AG09309 (cell line): ENCODE results near the gene UBE3B.

ENCODE experiments used
- DNase-seq: peaks from one replicate; pipeline ENCODE4 v3.0.0-alpha.2; 2010; ENCODE audit warnings: low read depth
- H3K4me3 ChIP-seq: 2 replicates; pipeline ENCODE4 v1.5.1; 2011; ENCODE audit warnings: mild to moderate bottlenecking, low read depth, low read length, moderate library complexity; ENCODE audit not compliant: control insufficient read depth
- TF ChIP-seq, protein P1 (sequence below): IDR thresholded peaks from 2 replicates; pipeline ENCODE4 v1.5.1; 2011; ENCODE audit warnings: mild to moderate bottlenecking, low read depth, low read length, inconsistent platforms; ENCODE audit not compliant: insufficient read depth, control insufficient read depth; ENCODE audit errors: missing control alignments

UBE3B gene

GRCh38 chr12:109544955-109545531 lies 67.6 kb downstream of the UBE3B start:
- TF ChIP-seq, protein P1, sequence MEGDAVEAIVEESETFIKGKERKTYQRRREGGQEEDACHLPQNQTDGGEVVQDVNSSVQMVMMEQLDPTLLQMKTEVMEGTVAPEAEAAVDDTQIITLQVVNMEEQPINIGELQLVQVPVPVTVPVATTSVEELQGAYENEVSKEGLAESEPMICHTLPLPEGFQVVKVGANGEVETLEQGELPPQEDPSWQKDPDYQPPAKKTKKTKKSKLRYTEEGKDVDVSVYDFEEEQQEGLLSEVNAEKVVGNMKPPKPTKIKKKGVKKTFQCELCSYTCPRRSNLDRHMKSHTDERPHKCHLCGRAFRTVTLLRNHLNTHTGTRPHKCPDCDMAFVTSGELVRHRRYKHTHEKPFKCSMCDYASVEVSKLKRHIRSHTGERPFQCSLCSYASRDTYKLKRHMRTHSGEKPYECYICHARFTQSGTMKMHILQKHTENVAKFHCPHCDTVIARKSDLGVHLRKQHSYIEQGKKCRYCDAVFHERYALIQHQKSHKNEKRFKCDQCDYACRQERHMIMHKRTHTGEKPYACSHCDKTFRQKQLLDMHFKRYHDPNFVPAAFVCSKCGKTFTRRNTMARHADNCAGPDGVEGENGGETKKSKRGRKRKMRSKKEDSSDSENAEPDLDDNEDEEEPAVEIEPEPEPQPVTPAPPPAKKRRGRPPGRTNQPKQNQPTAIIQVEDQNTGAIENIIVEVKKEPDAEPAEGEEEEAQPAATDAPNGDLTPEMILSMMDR, result no peak
- DNase-seq, result no peak

GRCh38 chr12:109545826-109546225 lies 68.4 kb downstream of the UBE3B start:
- no peak for DNase-seq
- TF ChIP-seq, protein P1, result no peak
- no peak overlapping the region for H3K4me3 ChIP-seq

More at GRCh38 chr12:109544955-109545531, 67.6 kb downstream of the UBE3B start:
- no peak overlapping the region for H3K4me3 ChIP-seq

DNA sequence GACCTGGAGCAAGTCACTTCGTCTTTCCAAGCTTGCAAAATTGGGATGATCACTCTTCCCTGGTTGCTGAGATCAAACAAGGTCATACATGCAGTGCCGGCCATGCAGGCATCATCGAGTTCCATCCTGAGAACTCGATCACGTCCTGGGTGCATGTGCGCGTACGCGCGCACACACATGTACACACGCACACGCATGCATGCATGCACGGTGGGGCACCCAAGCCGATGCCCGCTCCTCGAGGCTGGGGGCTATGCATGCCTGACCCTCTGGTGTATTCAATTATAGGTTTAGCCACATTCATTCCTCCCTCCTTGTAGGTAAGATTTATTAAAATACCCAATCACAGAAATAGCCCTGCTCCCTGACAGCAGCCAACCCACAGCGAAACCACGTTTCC lies 69.9 kb downstream of the UBE3B start:
- TF ChIP-seq, protein P1, result no peak

GRCh38 chr12:109548258-109548657 lies 70.8 kb downstream of the UBE3B start:
- TF ChIP-seq, protein P1, result no peak
- no peak for DNase-seq
- H3K4me3 ChIP-seq, result no peak overlapping the region

More for the DNA sequence above, 69.9 kb downstream of the UBE3B start:
- no peak overlapping the region for H3K4me3 ChIP-seq
- DNase-seq, result no peak

DNA sequence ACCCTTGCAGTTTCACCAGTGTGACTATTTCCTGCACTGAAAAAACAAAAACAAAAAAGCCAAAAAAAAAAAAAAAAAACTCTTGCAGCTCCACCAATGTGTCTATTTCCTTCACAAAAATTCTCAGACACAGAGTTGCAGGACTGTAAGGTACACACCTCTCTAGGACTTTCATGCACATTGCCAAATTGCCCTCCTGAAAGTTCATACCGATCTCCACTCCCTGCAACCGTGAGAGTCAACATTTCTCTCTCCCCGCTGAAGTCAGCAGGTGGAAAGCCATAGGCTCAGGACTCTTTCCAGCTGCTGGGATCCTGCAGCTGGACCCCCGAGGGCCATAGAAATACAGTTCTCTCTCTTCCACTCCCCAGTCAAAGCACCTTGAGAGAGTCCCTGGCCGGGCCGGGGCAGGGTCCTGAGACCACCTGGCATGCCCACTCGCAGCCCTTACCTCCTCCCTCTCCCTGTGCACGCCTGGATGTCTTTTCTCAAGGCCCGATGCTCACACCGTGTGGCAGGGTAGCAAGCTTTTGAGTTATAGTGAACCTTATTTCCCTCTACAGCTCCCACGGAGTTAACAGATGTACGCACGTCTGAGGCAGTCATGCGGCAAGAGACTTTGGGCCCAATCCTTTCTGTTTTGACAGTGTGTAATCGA lies 72.3 kb downstream of the UBE3B start:
- DNase-seq, result no peak
- no peak overlapping the region for H3K4me3 ChIP-seq
- TF ChIP-seq, protein P1, result no peak

DNA sequence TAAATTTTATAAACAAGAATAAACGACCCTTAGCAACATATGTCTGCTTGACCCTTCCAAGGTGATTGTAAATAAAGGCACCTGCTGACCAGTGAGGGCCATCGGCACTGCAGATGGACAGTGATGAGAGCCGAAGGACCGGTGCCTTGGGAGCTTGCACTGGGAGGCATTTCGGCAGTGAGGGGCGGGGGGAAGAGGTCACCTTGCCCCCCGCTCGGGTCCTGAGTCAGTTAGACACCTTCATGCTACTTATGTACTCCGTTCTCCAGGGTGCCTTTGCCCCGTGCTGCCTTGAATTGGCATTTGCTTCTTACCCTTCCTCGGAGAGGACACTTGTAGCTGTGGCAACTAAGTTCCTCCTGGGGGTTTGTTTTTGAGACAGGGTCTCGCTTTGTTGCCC lies 72.8 kb downstream of the UBE3B start:
- TF ChIP-seq, protein P1, result no peak
- no peak overlapping the region for H3K4me3 ChIP-seq
- no peak for DNase-seq
